ENCODE data around the gene CEP131. TPM values are rescaled to one million over a fixed set of nuclear protein-coding genes. Genes with fewer than 3 reads are reported as not detected.

The CEP131 gene
- total RNA-seq, 2 donors from 2014 or later, result 9.9 to 22.7 TPM

DNA sequence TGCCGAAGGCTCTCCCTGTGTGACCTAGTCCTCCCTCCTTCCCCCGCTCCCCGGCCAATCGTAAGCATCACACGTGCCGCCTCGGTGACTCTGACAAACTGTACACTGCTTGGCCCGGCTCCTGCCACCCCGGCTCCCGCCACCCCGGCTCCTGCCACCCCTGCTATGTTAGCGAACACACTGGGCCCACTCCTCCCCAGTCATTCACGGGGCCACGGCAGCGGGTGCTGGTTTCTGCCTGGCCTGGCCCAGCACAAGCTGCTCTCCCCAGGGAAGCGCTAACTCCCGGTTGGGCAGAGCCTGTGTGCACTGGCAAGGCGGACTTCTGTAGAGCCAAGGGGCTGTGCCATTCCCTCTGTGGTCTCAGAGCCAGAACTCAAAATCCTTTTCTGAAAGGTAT lies 38.3 kb upstream of the CEP131 start:
- DNase-seq, result no peak

DNA sequence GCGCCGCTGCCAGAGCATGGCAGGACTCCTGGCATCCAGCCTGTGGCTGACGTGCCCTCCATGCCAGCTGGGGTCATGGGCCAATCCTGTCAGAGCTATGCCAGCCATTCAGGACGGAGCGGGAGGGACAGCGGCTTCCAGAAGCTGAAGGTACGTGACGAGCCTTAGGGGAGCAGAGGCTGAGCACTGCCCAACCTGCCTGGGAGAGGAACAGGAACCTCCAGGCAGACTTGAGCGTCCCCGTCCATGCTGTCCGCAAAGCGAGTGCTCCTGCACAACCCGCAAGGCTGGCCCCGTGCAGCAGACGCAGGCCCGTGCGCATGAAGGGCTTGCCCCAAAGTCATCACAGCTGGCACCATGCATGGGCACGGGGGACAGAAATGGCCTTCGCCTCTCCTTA lies 37.9 kb upstream of the CEP131 start:
- Histone ChIP-seq H3K4me1 (no peaks in the 10 kb centered on the region), H3K4me3 (no peak overlapping the region), H3K9me3 (no peaks in the 10 kb centered on the region), H3K27me3 (no peaks in the 10 kb centered on the region), H3K27ac (no peak overlapping the region), H3K36me3 (replicated peaks in 1 of 2; ENCODE audit: insufficient read depth in 1 of 2, low read depth in 2 of 2) (peaks cover 18 to 33% of the 10 kb centered on the region in 2 donors)
- ATAC-seq (no peak), DNase-seq (no peak)
- TF ChIP-seq POLR2A (IDR thresholded peaks at IDR 0.05), result no peak
- TF ChIP-seq, protein P1, sequence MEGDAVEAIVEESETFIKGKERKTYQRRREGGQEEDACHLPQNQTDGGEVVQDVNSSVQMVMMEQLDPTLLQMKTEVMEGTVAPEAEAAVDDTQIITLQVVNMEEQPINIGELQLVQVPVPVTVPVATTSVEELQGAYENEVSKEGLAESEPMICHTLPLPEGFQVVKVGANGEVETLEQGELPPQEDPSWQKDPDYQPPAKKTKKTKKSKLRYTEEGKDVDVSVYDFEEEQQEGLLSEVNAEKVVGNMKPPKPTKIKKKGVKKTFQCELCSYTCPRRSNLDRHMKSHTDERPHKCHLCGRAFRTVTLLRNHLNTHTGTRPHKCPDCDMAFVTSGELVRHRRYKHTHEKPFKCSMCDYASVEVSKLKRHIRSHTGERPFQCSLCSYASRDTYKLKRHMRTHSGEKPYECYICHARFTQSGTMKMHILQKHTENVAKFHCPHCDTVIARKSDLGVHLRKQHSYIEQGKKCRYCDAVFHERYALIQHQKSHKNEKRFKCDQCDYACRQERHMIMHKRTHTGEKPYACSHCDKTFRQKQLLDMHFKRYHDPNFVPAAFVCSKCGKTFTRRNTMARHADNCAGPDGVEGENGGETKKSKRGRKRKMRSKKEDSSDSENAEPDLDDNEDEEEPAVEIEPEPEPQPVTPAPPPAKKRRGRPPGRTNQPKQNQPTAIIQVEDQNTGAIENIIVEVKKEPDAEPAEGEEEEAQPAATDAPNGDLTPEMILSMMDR (IDR thresholded peaks at IDR 0.05), result no peak
- WGBS, 2 donors, result 94 to 96% methylated on average over 16 to 19 of the region's 19 CpGs
- intact Hi-C loops (cut with DNase I), result no loop called here

More for the DNA sequence above, 38.3 kb upstream of the CEP131 start:
- no peak overlapping the region for H3K4me3 ChIP-seq
- H3K27me3 ChIP-seq, result no peaks in the 10 kb centered on the region
- ATAC-seq, result no peak
- no peaks in the 10 kb centered on the region for H3K9me3 ChIP-seq
- WGBS, 2 donors, result 94 to 96% methylated on average over 17 to 18 of the region's 18 CpGs
- H3K4me1 ChIP-seq, result no peaks in the 10 kb centered on the region
- peaks cover 18 to 37% of the 10 kb centered on the region in 2 donors for H3K36me3 ChIP-seq (replicated peaks in 1 of 2; ENCODE audit: insufficient read depth in 1 of 2, low read depth in 2 of 2)
- no peak for TF ChIP-seq POLR2A (IDR thresholded peaks at IDR 0.05)
- TF ChIP-seq, protein P1 (IDR thresholded peaks at IDR 0.05), result no peak
- H3K27ac ChIP-seq, result no peak overlapping the region
- intact Hi-C loops (cut with DNase I), result no loop called here

DNA sequence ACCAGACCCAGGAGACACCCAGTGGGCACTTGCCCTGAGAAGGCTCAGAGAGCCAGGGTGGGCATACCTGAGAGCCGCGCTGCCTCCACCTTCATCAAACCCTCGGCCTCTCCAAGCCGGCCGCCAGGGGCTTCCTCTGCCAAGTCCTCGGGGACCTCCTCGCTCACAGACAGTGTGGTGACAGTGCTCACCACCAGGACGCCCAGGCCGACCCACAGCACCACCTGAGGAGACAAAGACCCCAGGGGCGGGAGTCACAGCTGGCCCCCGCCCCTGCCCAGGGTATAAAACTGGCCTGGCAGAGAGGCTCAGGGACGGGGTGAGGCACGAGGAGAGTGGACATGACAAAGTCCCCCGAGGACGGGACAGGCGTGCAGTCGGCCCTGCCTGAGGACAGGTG lies 37.4 kb upstream of the CEP131 start:
- ATAC-seq, result no peak
- no peak overlapping the region for H3K27ac ChIP-seq
- no peaks in the 10 kb centered on the region for H3K27me3 ChIP-seq
- DNase-seq, result no peak
- no peak for TF ChIP-seq POLR2A (IDR thresholded peaks at IDR 0.05)
- TF ChIP-seq, protein P1 (IDR thresholded peaks at IDR 0.05), result no peak
- peaks cover 4% of the 10 kb centered on the region for H3K4me1 ChIP-seq
- H3K36me3 ChIP-seq (replicated peaks in 1 of 2; ENCODE audit: insufficient read depth in 1 of 2, low read depth in 2 of 2), result peaks cover 18 to 32% of the 10 kb centered on the region in 2 donors
- H3K4me3 ChIP-seq, result no peak overlapping the region
- intact Hi-C loops (cut with DNase I), result no loop called here
- no peaks in the 10 kb centered on the region for H3K9me3 ChIP-seq
- WGBS, 2 donors, result 86 to 93% methylated on average over 11 to 16 of the region's 17 CpGs

DNA sequence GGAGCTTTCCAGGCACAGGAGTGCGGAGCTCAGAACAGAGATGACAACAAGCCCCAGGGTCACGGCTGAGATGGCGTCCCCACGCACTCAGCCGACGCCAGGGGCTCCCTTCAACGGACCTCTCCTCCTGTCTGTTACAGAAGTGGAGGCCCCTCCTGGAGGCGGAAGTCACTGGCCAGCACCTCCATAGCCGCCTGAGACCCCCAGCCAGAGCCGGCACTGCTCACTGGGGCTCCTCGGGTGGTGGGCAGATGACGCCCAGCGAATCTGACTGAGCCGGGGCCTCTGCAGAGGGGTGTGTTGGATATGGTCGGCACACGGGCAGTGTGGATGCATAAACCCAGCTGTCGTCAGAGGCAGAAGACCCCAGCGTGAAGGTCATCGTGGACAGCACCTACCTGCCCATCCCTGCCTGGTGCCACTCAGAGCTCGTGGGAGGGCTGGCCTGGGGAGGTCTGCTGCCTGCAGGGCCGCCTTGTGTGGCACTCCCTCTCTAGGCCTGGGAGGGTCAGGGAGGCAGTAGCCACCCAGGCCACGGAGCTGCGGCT lies 36.4 kb upstream of the CEP131 start:
- no peak for ATAC-seq
- WGBS, 2 donors, result 83 to 91% methylated on average over 6 to 18 of the region's 23 CpGs
- peaks cover 11% of the 10 kb centered on the region for H3K4me1 ChIP-seq
- H3K9me3 ChIP-seq, result no peaks in the 10 kb centered on the region
- intact Hi-C loops (cut with DNase I), result no loop called here
- no peak for DNase-seq
- TF ChIP-seq, protein P1 (IDR thresholded peaks at IDR 0.05), result no peak
- no peak for TF ChIP-seq POLR2A (IDR thresholded peaks at IDR 0.05)
- H3K36me3 ChIP-seq (replicated peaks in 1 of 2; ENCODE audit: insufficient read depth in 1 of 2, low read depth in 2 of 2), result peaks cover 18 to 27% of the 10 kb centered on the region in 2 donors
- no peaks in the 10 kb centered on the region for H3K27me3 ChIP-seq
- no peak overlapping the region for H3K4me3 ChIP-seq
- H3K27ac ChIP-seq, result no peak overlapping the region

DNA sequence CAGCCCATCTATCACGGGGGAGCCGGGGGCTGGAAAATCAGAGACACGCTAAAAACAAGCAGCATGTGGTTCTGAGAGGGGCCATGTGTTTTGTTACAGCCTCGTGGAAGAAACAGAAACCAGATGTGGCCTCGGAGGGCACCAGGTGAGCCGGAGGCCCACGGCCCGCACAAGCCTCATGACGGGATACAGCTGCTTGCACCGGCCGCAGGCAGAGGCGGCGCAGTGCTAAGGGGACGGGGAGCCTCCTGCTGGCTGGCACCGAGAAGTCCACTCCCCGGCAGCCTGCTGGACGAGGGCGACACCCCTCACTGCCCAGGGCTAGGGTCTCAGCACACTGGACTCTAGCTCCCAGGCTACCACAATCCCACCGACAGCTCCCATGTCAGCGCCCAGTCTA lies 35.5 kb upstream of the CEP131 start:
- peaks cover 18 to 27% of the 10 kb centered on the region in 2 donors for H3K36me3 ChIP-seq (replicated peaks in 1 of 2; ENCODE audit: insufficient read depth in 1 of 2, low read depth in 2 of 2)
- TF ChIP-seq POLR2A (IDR thresholded peaks at IDR 0.05), result no peak
- TF ChIP-seq, protein P1 (IDR thresholded peaks at IDR 0.05), result no peak
- 85 to 91% methylated on average over 11 to 20 of the region's 20 CpGs for WGBS, 2 donors
- DNase-seq, result no peak
- H3K27ac ChIP-seq, result no peak overlapping the region
- H3K27me3 ChIP-seq, result no peaks in the 10 kb centered on the region
- peaks cover 11% of the 10 kb centered on the region for H3K4me1 ChIP-seq
- intact Hi-C loops (cut with DNase I), result no loop called here
- no peaks in the 10 kb centered on the region for H3K9me3 ChIP-seq
- ATAC-seq, result no peak
- H3K4me3 ChIP-seq, result no peak overlapping the region

Data from body of pancreas (tissue), 4 donors.